ENCODE measurements around the gene CYP26B1. TPM values are rescaled to one million over a fixed set of nuclear protein-coding genes. Genes with fewer than 3 reads are reported as not detected.
"Not testable (repeated sequence)": the region's sequence is repeated elsewhere in the genome, so short reads cannot be mapped to it uniquely, and the experiment has no call there.

CYP26B1 gene
- polyA plus RNA-seq, 3 donors = not detected

DNA sequence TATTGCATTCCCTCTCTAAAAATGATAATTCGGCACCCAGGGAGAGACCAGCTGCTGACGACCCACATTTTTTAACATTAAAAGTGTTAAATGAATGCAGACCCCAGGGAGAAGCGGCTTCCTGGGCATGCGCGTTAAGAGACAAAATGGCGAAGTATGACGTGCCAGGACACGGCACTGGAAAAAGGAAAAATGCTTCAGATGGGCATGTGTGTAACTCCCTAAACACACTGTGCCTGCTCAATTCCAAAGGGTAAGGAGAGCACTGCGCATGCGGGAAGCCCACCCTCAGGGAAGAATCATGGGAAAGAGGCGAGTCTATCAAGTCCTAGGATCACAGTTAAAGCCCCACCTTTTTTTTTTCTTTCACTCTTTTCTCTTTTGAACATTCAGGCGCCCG lies 58.1 kb downstream of the CYP26B1 start:
- no peaks in the 10 kb centered on the region for H3K36me3 ChIP-seq (replicated peaks in 1 of 2; ENCODE audit: control insufficient read depth in 1 of 2, insufficient read depth in 2 of 2, low read length in 2 of 2)
- H2AFZ ChIP-seq (ENCODE audit: insufficient read depth, low read depth, low read length, poor library complexity, severe bottlenecking) = no peak overlapping the region
- WGBS (ENCODE audit: insufficient coverage) = 92% methylated on average over 11 of the region's 13 CpGs
- no peaks in the 10 kb centered on the region for H3K79me2 ChIP-seq (ENCODE audit: insufficient read depth, low read length)
- no peaks in the 10 kb centered on the region for H4K20me1 ChIP-seq (ENCODE audit: insufficient read depth, low read length)
- Mint-ChIP-seq H3K27ac (no peak overlapping the region), H3K36me3 (no peaks in the 10 kb centered on the region), H3K4me3 (peak overlapping the region in 1 of 2 donors; percentile 37), H3K27me3 (ENCODE audit: low read depth in 3 of 3) (peaks cover 1 to 8% (median 4%) of the 10 kb centered on the region in 3 donors), H3K9me3 (peaks cover 0 to 36% (median 11%) of the 10 kb centered on the region in 7 donors), H3K4me1 (no peaks in the 10 kb centered on the region)
- TF ChIP-seq, protein P1, sequence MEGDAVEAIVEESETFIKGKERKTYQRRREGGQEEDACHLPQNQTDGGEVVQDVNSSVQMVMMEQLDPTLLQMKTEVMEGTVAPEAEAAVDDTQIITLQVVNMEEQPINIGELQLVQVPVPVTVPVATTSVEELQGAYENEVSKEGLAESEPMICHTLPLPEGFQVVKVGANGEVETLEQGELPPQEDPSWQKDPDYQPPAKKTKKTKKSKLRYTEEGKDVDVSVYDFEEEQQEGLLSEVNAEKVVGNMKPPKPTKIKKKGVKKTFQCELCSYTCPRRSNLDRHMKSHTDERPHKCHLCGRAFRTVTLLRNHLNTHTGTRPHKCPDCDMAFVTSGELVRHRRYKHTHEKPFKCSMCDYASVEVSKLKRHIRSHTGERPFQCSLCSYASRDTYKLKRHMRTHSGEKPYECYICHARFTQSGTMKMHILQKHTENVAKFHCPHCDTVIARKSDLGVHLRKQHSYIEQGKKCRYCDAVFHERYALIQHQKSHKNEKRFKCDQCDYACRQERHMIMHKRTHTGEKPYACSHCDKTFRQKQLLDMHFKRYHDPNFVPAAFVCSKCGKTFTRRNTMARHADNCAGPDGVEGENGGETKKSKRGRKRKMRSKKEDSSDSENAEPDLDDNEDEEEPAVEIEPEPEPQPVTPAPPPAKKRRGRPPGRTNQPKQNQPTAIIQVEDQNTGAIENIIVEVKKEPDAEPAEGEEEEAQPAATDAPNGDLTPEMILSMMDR (IDR thresholded peaks at IDR 0.05) = no peak
- H3K9ac ChIP-seq (ENCODE audit: insufficient read depth, low read length, poor library complexity, severe bottlenecking) = no peak overlapping the region
- H3K4me3 ChIP-seq (replicated peaks in 1 of 3; ENCODE audit: low read depth in 2 of 3, low read length in 3 of 3) = no peak overlapping the region
- no peaks in the 10 kb centered on the region for H3K4me1 ChIP-seq (ENCODE audit: control insufficient read depth in 1 of 2, insufficient read depth in 2 of 2, low read length in 2 of 2)
- H3K27ac ChIP-seq (ENCODE audit: low read depth in 1 of 2, low read length in 2 of 2) = no peak overlapping the region
- no peak overlapping the region for H3K4me2 ChIP-seq (replicated peaks; ENCODE audit: extremely low read depth, low read length, poor library complexity, severe bottlenecking)
- intact Hi-C loops (cut with micrococcal nuclease) = no loop called here
- DNase-seq = no peak
- H3K9me3 ChIP-seq (replicated peaks in 1 of 2; ENCODE audit: control insufficient read depth in 1 of 2, insufficient read depth in 1 of 2, low read length in 2 of 2) = peaks cover 0 to 18% of the 10 kb centered on the region in 2 donors
- no peaks in the 10 kb centered on the region for H3K27me3 ChIP-seq (ENCODE audit: control insufficient read depth in 2 of 2, insufficient read depth in 2 of 2, low read length in 2 of 2)

DNA sequence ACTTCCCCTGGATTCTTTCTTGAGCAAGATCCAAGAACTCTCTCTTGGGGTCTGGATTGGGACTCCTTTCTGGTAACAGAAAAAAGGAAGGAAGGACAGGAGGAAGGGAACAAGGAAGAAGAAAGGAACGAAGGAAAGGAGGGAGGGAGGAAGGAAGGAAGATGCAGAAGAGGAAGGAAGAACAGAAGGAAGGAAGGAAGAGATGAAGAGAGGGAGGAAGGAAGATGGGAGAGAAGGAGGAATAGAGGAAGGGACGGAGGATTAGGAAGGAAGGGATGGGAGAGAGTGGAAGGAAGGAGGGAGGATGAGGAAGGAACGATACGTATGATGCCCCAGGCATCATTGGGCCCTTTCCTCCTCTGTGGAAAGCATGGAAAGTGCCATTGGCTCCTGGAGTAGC lies 58.6 kb downstream of the CYP26B1 start:
- Histone ChIP-seq H2AFZ (ENCODE audit: insufficient read depth, low read depth, low read length, poor library complexity, severe bottlenecking) (no peak overlapping the region), H3K9me3 (replicated peaks in 1 of 2; ENCODE audit: control insufficient read depth in 1 of 2, insufficient read depth in 1 of 2, low read length in 2 of 2) (peaks cover 0 to 18% of the 10 kb centered on the region in 2 donors), H3K27ac (ENCODE audit: low read depth in 1 of 2, low read length in 2 of 2) (no peak overlapping the region), H3K4me2 (replicated peaks; ENCODE audit: extremely low read depth, low read length, poor library complexity, severe bottlenecking) (no peak overlapping the region), H3K27me3 (ENCODE audit: control insufficient read depth in 2 of 2, insufficient read depth in 2 of 2, low read length in 2 of 2) (no peaks in the 10 kb centered on the region), H3K36me3 (replicated peaks in 1 of 2; ENCODE audit: control insufficient read depth in 1 of 2, insufficient read depth in 2 of 2, low read length in 2 of 2) (no peaks in the 10 kb centered on the region), H3K9ac (ENCODE audit: insufficient read depth, low read length, poor library complexity, severe bottlenecking) (no peak overlapping the region), H3K4me1 (ENCODE audit: control insufficient read depth in 1 of 2, insufficient read depth in 2 of 2, low read length in 2 of 2) (no peaks in the 10 kb centered on the region), H4K20me1 (ENCODE audit: insufficient read depth, low read length) (no peaks in the 10 kb centered on the region), H3K79me2 (ENCODE audit: insufficient read depth, low read length) (no peaks in the 10 kb centered on the region), H3K4me3 (replicated peaks in 1 of 3; ENCODE audit: low read depth in 2 of 3, low read length in 3 of 3) (no peak overlapping the region)
- TF ChIP-seq, protein P1 (IDR thresholded peaks at IDR 0.05) = no peak
- no peak overlapping the region for H3K27ac Mint-ChIP-seq
- no peak overlapping the region for H3K4me3 Mint-ChIP-seq
- 78% methylated on average over 4 of the region's 4 CpGs for WGBS (ENCODE audit: insufficient coverage)
- intact Hi-C loops (cut with micrococcal nuclease) = no loop called here
- no peaks in the 10 kb centered on the region for H3K4me1 Mint-ChIP-seq
- DNase-seq = no peak
- peaks cover 0 to 33% (median 13%) of the 10 kb centered on the region in 7 donors for H3K9me3 Mint-ChIP-seq
- no peaks in the 10 kb centered on the region for H3K36me3 Mint-ChIP-seq
- peaks cover 1 to 10% (median 4%) of the 10 kb centered on the region in 3 donors for H3K27me3 Mint-ChIP-seq (ENCODE audit: low read depth in 3 of 3)

- H3K4me1 Mint-ChIP-seq; H4K20me1 ChIP-seq (ENCODE audit: insufficient read depth, low read length); H3K4me2 ChIP-seq (replicated peaks; ENCODE audit: extremely low read depth, low read length, poor library complexity, severe bottlenecking); H3K36me3 Mint-ChIP-seq; H3K36me3 ChIP-seq (replicated peaks in 1 of 2; ENCODE audit: control insufficient read depth in 1 of 2, insufficient read depth in 2 of 2, low read length in 2 of 2); H3K27me3 ChIP-seq (ENCODE audit: control insufficient read depth in 2 of 2, insufficient read depth in 2 of 2, low read length in 2 of 2); H3K4me3 ChIP-seq (replicated peaks in 1 of 3; ENCODE audit: low read depth in 2 of 3, low read length in 3 of 3); intact Hi-C loops (cut with micrococcal nuclease); H3K27ac ChIP-seq (ENCODE audit: low read depth in 1 of 2, low read length in 2 of 2); DNase-seq; H3K27ac Mint-ChIP-seq; H3K79me2 ChIP-seq (ENCODE audit: insufficient read depth, low read length); H3K27me3 Mint-ChIP-seq (ENCODE audit: low read depth in 3 of 3); H3K9ac ChIP-seq (ENCODE audit: insufficient read depth, low read length, poor library complexity, severe bottlenecking); H2AFZ ChIP-seq (ENCODE audit: insufficient read depth, low read depth, low read length, poor library complexity, severe bottlenecking); H3K4me3 Mint-ChIP-seq; H3K4me1 ChIP-seq (ENCODE audit: control insufficient read depth in 1 of 2, insufficient read depth in 2 of 2, low read length in 2 of 2): not testable (repeated sequence)
- H3K9me3 ChIP-seq (replicated peaks in 1 of 2; ENCODE audit: control insufficient read depth in 1 of 2, insufficient read depth in 1 of 2, low read length in 2 of 2) = peaks cover 0 to 31% of the 10 kb centered on the region in 2 donors
- H3K9me3 Mint-ChIP-seq = peaks cover 0 to 34% (median 15%) of the 10 kb centered on the region in 7 donors
- 93% methylated on average over 28 of the region's 41 CpGs for WGBS (ENCODE audit: insufficient coverage)
Measured at GRCh38 chr2:72086871-72087633, 60.6 kb downstream of the CYP26B1 start.
